Keratinocyte (primary cell): Measurements from ENCODE around the gene OR2A42.
"Not testable (repeated sequence)": the region's sequence is repeated elsewhere in the genome, so short reads cannot be mapped to it uniquely, and the experiment has no call there.

ENCODE experiments used
- EZH2 ChIP-seq: IDR thresholded peaks from one replicate; pipeline ENCODE4 v1.6.1; 2012; ENCODE audit warnings: inconsistent platforms, mild to moderate bottlenecking, low read length, moderate library complexity
- TF ChIP-seq, protein P1 (sequence below), 3 experiments: IDR thresholded peaks in 1 of 3; conservative IDR thresholded peaks in 1 of 3; optimal IDR thresholded peaks in 1 of 3; 2 replicates in 2 of 3; 3 replicates in 1 of 3; pipeline versions ENCODE3 to v1.5.1; 2011; ENCODE audit warnings: low read length in 3 of 3, mild to moderate bottlenecking in 3 of 3, moderate library complexity in 2 of 3, control low read depth in 1 of 3, inconsistent platforms in 1 of 3; ENCODE audit not compliant: insufficient read depth in 2 of 3; ENCODE audit errors: extremely low read depth in 1 of 3

GRCh38 chr7:144226866-144227265, 12.5 kb downstream of the OR2A42 start:
- TF ChIP-seq, protein P1, sequence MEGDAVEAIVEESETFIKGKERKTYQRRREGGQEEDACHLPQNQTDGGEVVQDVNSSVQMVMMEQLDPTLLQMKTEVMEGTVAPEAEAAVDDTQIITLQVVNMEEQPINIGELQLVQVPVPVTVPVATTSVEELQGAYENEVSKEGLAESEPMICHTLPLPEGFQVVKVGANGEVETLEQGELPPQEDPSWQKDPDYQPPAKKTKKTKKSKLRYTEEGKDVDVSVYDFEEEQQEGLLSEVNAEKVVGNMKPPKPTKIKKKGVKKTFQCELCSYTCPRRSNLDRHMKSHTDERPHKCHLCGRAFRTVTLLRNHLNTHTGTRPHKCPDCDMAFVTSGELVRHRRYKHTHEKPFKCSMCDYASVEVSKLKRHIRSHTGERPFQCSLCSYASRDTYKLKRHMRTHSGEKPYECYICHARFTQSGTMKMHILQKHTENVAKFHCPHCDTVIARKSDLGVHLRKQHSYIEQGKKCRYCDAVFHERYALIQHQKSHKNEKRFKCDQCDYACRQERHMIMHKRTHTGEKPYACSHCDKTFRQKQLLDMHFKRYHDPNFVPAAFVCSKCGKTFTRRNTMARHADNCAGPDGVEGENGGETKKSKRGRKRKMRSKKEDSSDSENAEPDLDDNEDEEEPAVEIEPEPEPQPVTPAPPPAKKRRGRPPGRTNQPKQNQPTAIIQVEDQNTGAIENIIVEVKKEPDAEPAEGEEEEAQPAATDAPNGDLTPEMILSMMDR (optimal IDR thresholded peaks at IDR 0.05 in 1 of 3, IDR thresholded peaks at IDR 0.05 in 1 of 3, conservative IDR thresholded peaks at IDR 0.05 in 1 of 3; ENCODE audit: extremely low read depth in 1 of 3, insufficient read depth in 2 of 3, low read length in 3 of 3), result not testable (repeated sequence)
- TF ChIP-seq EZH2, result not testable (repeated sequence)
